Osteoblast (primary cell): Measurements from ENCODE around the gene ZMYM2. TPM values are rescaled to one million over a fixed set of nuclear protein-coding genes. Genes with fewer than 3 reads are reported as not detected.
A peak's percentile ranks its signal among the peaks of the same experiment; 100 is the strongest.

Experiments
- DNase-seq: peaks from one replicate; pipeline ENCODE4 v3.0.0; 2011; ENCODE audit warnings: low spot score, mixed read lengths; ENCODE audit not compliant: insufficient read length; ENCODE audit errors: missing footprints
- H2AFZ ChIP-seq: 2 replicates; pipeline ENCODE4 v1.6.0; 2011; ENCODE audit warnings: mild to moderate bottlenecking, low read length
- H3K27ac ChIP-seq: 2 replicates; pipeline ENCODE4 v1.5.1; 2011; ENCODE audit warnings: mild to moderate bottlenecking, low read depth, low read length, moderate library complexity
- H3K27me3 ChIP-seq: 2 replicates; pipeline ENCODE4 v1.6.0; 2012; ENCODE audit warnings: mild to moderate bottlenecking, control low read depth, inconsistent platforms, low read length, moderate library complexity; ENCODE audit not compliant: insufficient read depth
- H3K36me3 ChIP-seq: 2 replicates; pipeline ENCODE4 v1.5.1; 2011; ENCODE audit warnings: mild to moderate bottlenecking, low read length, control low read depth, moderate library complexity; ENCODE audit not compliant: insufficient read depth
- H3K4me1 ChIP-seq: 2 replicates; pipeline ENCODE4 v1.5.1; 2011; ENCODE audit warnings: mild to moderate bottlenecking, low read length, control low read depth, moderate library complexity; ENCODE audit not compliant: insufficient read depth
- H3K4me2 ChIP-seq: 2 replicates; pipeline ENCODE4 v1.6.0; 2011; ENCODE audit warnings: mild to moderate bottlenecking, low read length; ENCODE audit not compliant: insufficient read depth
- H3K4me3 ChIP-seq: fragments of 200-600 bp; sonication (generic); 3 replicates; pipeline ENCODE4 v1.5.1; 2012; ENCODE audit warnings: mild to moderate bottlenecking, low read length, inconsistent platforms; ENCODE audit not compliant: insufficient read depth
- H3K79me2 ChIP-seq: 2 replicates; pipeline ENCODE4 v1.6.0; 2012; ENCODE audit warnings: mild to moderate bottlenecking, low read length, control low read depth, inconsistent platforms; ENCODE audit not compliant: insufficient read depth
- H3K9me3 ChIP-seq: 2 replicates; pipeline ENCODE4 v1.5.1; 2011; ENCODE audit warnings: low read depth, low read length, control low read depth
- H4K20me1 ChIP-seq: 2 replicates; pipeline ENCODE4 v1.6.0; 2012; ENCODE audit warnings: mild to moderate bottlenecking, low read length, control low read depth; ENCODE audit not compliant: insufficient read depth
- total RNA-seq: library from RNA; depleted of rRNA; stranded (reverse); fragments of >200 nt; gene quantifications from 2 replicates; pipeline ENCODE4 v1.2.3, GENCODE V29; 2012
- TF ChIP-seq, protein P1 (sequence below): IDR thresholded peaks from 2 replicates; pipeline ENCODE4 v1.5.1; 2011; ENCODE audit warnings: mild to moderate bottlenecking, low read depth, low read length, moderate library complexity; ENCODE audit errors: extremely low read depth

ZMYM2 gene
- total RNA-seq, 1 donor, result 65.5 TPM

DNA sequence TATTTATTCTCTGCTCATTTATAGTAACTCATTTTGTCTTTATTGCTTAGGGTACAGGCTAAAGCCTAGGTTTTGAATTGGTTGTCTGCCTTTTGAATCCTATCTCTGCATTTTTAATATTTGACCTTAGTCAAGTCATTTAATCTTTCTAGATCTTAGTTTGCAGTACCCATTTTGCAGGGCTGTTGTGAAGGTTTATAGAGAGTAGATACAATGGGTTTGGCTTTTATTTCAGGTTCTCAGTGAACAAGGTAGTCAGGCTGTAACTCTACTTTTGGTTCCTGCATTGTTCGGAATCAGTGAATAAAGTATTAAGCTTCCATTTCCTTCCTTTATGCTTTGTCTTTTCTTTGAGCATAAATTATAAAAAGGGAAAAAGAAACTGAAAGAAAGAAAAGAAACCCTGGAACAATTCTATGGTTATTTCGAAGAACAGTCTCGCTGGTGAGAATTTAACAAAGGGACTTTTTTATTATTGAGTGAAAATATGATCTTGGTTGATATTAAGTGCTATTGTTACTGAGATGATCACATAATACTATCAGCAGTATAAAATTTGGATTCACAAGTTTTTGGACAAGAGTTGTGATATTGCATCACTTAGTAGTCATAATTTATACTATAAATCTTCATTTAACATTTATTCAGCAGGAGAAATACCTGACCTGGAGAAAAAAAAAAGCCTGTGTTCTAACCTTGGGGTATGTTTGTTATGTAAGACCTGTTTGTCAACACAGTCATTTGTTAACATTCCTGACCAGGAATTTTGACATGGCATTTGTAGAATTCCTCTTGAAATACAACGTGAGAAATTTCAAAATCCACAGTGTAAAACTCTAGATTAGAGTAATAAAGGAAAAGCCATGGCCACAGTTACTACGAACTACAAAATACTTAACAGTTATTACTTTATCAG is 91.3 kb downstream of the ZMYM2 start:
- Histone ChIP-seq H3K27me3 (no peaks in the 10 kb centered on the region), H3K27ac (no peak overlapping the region), H2AFZ (no peak overlapping the region), H3K79me2 (peaks cover 3% of the 10 kb centered on the region), H3K36me3 (peaks cover 13% of the 10 kb centered on the region), H3K9me3 (no peaks in the 10 kb centered on the region), H3K4me3 (no peak overlapping the region), H3K4me1 (no peaks in the 10 kb centered on the region), H3K4me2 (no peak overlapping the region), H4K20me1 (no peaks in the 10 kb centered on the region)
- no peak for DNase-seq
- TF ChIP-seq, protein P1, sequence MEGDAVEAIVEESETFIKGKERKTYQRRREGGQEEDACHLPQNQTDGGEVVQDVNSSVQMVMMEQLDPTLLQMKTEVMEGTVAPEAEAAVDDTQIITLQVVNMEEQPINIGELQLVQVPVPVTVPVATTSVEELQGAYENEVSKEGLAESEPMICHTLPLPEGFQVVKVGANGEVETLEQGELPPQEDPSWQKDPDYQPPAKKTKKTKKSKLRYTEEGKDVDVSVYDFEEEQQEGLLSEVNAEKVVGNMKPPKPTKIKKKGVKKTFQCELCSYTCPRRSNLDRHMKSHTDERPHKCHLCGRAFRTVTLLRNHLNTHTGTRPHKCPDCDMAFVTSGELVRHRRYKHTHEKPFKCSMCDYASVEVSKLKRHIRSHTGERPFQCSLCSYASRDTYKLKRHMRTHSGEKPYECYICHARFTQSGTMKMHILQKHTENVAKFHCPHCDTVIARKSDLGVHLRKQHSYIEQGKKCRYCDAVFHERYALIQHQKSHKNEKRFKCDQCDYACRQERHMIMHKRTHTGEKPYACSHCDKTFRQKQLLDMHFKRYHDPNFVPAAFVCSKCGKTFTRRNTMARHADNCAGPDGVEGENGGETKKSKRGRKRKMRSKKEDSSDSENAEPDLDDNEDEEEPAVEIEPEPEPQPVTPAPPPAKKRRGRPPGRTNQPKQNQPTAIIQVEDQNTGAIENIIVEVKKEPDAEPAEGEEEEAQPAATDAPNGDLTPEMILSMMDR, result no peak

DNA sequence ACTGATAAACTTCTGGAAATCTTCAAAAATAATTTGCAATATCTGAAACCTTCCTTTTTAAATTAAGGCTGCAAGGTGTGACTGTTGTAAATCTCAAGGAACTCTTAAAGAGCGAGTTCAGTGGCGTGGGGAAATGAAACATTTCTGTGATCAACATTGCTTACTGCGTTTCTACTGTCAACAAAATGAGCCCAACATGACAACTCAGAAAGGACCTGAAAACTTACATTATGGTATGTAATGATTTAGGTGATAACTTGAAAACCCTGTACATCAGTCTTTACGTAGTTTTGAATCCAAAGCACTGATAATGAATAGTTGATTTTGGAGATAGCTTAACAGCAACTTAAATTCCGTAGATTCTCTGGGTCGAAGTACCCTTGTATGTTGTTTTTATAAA is 92.8 kb downstream of the ZMYM2 start:
- H3K27me3 ChIP-seq, result no peaks in the 10 kb centered on the region
- H2AFZ ChIP-seq, result no peak overlapping the region
- TF ChIP-seq, protein P1, result no peak
- H3K4me3 ChIP-seq, result no peak overlapping the region
- no peak overlapping the region for H3K27ac ChIP-seq
- H3K36me3 ChIP-seq, result peaks cover 19% of the 10 kb centered on the region
- no peak overlapping the region for H3K4me2 ChIP-seq
- H3K4me1 ChIP-seq, result no peaks in the 10 kb centered on the region
- H3K9me3 ChIP-seq, result no peaks in the 10 kb centered on the region
- no peak for DNase-seq
- H3K79me2 ChIP-seq, result no peaks in the 10 kb centered on the region
- H4K20me1 ChIP-seq, result no peaks in the 10 kb centered on the region

DNA sequence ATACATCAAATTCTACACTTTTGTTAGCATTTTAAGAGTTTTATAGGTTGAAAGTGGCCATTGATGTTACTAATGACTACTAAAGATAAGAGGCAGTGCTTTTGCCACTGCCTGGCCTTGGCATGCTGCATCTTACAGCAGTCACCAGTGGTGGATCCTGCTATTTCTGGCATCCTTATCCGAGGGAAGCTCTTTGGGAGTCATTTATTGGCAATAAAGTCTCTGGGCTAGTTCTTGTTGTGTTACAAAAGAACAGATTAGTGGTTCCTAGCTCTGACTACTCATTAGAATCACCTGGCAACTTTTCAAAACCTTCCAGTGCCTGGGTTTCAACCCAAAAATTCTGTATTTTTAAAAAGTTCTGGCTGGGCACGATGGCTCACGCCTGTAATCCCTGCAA is 94.5 kb downstream of the ZMYM2 start:
- Histone ChIP-seq H4K20me1 (no peaks in the 10 kb centered on the region), H3K36me3 (peaks cover 23% of the 10 kb centered on the region)

DNA sequence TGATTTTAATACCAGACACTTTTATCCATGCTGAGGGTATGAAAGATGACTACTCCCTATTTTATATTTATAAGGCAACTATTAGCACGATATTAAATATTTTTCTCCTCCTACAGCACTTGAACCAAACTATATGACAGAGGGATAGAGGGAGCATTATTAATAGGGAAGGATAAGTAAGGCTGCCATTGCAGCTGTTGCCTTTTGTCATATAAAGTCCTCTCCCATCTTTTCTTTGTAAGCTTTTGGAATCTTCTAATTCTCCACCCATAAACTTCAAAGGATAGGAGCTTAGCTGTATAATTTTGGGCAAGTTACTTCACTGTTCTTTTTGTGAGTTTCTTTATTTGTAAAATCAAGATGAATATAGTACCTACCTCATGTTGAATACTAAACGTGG is 95.4 kb downstream of the ZMYM2 start:
- TF ChIP-seq, protein P1, result no peak
- no peaks in the 10 kb centered on the region for H3K27me3 ChIP-seq
- no peak overlapping the region for H3K4me2 ChIP-seq
- H3K79me2 ChIP-seq, result no peaks in the 10 kb centered on the region
- H3K36me3 ChIP-seq, result peaks cover 29% of the 10 kb centered on the region
- no peak for DNase-seq
- H3K27ac ChIP-seq, result no peak overlapping the region
- H2AFZ ChIP-seq, result no peak overlapping the region
- H4K20me1 ChIP-seq, result no peaks in the 10 kb centered on the region
- H3K9me3 ChIP-seq, result no peaks in the 10 kb centered on the region
- no peak overlapping the region for H3K4me3 ChIP-seq
- no peaks in the 10 kb centered on the region for H3K4me1 ChIP-seq

More for the DNA sequence above, 94.5 kb downstream of the ZMYM2 start:
- Histone ChIP-seq H3K4me3 (no peak overlapping the region), H3K27ac (no peak overlapping the region), H3K79me2 (no peaks in the 10 kb centered on the region), H3K9me3 (no peaks in the 10 kb centered on the region), H3K4me1 (no peaks in the 10 kb centered on the region), H3K4me2 (no peak overlapping the region), H2AFZ (no peak overlapping the region), H3K27me3 (no peaks in the 10 kb centered on the region)
- DNase-seq, result peak; percentile 51
- TF ChIP-seq, protein P1, result no peak
